Diencephalon (tissue), 1 donor: ENCODE measurements around the gene ZNG1F. TPM values are rescaled to one million over a fixed set of nuclear protein-coding genes. Genes with fewer than 3 reads are reported as not detected.

Experiments used
- small RNA-seq: library from RNA; depleted of rRNA; stranded (forward); fragments of <200 nt; gene quantifications from one replicate; pipeline ENCODE3, GENCODE V24; 2014
- total RNA-seq: library from RNA; depleted of rRNA; stranded (reverse); fragments of >200 nt; gene quantifications from one replicate; pipeline ENCODE4 v1.2.3, GENCODE V29; 2014

The ZNG1F gene
- 17.1 TPM for total RNA-seq

DNA sequence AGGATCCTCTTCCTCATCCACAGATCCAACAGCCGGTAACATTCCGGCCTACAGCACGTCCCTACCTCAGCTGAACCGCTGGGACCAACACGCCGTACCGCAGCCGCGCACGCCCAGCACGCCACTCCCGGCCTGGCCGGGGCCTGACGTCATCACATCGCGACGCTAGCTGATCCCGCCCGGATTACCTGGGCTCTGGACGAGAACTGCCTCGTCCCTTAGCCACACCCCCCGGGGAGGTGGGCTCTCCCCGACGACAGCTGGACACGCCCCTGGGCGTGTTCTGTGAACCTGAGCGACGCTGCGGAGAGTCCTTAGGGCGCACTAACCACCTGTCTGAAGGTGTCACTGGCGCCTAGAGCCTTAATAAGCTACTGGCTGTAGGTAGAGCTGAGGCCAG, at the start of gene ZNG1F:
Gene ZNG1F, minus strand, starts transcription at position 101 of the 400 bp plus-strand sequence. Its CDS starts 59 bp downstream, at position 42.

DNA sequence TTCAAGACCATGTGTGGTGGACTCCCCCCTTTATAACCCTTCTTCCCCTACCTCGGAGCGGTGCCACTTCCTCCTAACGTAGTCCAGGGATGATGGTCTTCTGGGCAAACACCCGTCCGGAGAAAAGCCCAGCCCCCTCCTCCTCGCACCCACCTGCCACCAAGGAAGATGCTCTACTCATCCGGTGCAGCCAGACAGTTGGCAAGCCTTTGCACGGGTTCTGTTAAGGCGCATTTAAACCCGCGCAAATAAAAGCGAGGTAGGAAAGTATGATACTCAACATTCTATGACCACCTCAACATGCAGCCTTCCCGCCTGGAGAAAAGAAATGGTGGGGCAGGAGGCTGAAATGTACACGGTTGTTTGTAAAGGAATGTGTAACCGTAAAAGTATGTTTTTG, 60.5 kb downstream of the ZNG1F start, which contains the start of gene FOXD4L6:
Gene FOXD4L6, minus strand, starts transcription at position 101 of the 400 bp plus-strand sequence. CDS start 298 bp downstream, outside the sequence.

Small RNA genes within 50 kb of the gene (small RNA-seq; reads per million reads assigned to genes)
- gene MIR4477A, result not detected
- not detected for gene RNA5SP530

Other genes starting within 250 kb of the ZNG1F start
- 0.46 TPM for gene FOXD4L6, start 60.6 kb downstream of the ZNG1F start, total RNA-seq